HEK293 (cell line): Measurements from ENCODE around the gene NFIC.
A peak's percentile ranks its signal among the peaks of the same experiment; 100 is the strongest.

Experiments
- BCL11B ChIP-seq: fragments of 450-650 bp; formaldehyde crosslinking; IDR thresholded peaks from 2 replicates; pipeline ENCODE4 v1.5.1; 2016; ENCODE audit warnings: low read depth, missing biosample characterization, missing genetic modification characterization
- HOXD13 ChIP-seq: sonication (generic); formaldehyde crosslinking; IDR thresholded peaks from 2 replicates; pipeline ENCODE4 v1.8.0; 2022; ENCODE audit warnings: missing genetic modification reagents, borderline replicate concordance
- KLF10 ChIP-seq: fragments of 450-650 bp; IDR thresholded peaks from 2 replicates; pipeline ENCODE4 v1.5.1; 2018; ENCODE audit warnings: missing biosample characterization, mild to moderate bottlenecking, missing genetic modification characterization
- KLF16 ChIP-seq: fragments of 450-650 bp; formaldehyde crosslinking; IDR thresholded peaks from 2 replicates; pipeline ENCODE4 v1.5.1; 2017; ENCODE audit warnings: missing biosample characterization, missing genetic modification characterization
- KLF9 ChIP-seq: fragments of 450-650 bp; formaldehyde crosslinking; IDR thresholded peaks from 2 replicates; pipeline ENCODE4 v1.5.1; 2016; ENCODE audit warnings: missing biosample characterization, missing genetic modification characterization, low read depth
- OSR2 ChIP-seq: fragments of 450-650 bp; formaldehyde crosslinking; IDR thresholded peaks from 2 replicates; pipeline ENCODE4 v1.5.1; 2016; ENCODE audit warnings: missing biosample characterization, missing genetic modification characterization
- SP7 ChIP-seq: fragments of 450-650 bp; formaldehyde crosslinking; IDR thresholded peaks from 2 replicates; pipeline ENCODE4 v1.5.1; 2016; ENCODE audit warnings: missing biosample characterization, missing genetic modification characterization
- ZBTB20 ChIP-seq: fragments of 450-650 bp; formaldehyde crosslinking; IDR thresholded peaks from 2 replicates; pipeline ENCODE4 v1.5.1; 2016; ENCODE audit warnings: missing biosample characterization, missing genetic modification characterization
- ZFHX2 ChIP-seq: fragments of 450-650 bp; formaldehyde crosslinking; conservative IDR thresholded peaks from 2 replicates; pipeline ENCODE4 v1.5.1; 2016; ENCODE audit warnings: missing biosample characterization, missing genetic modification characterization
- ZNF19 ChIP-seq: fragments of 450-650 bp; formaldehyde crosslinking; IDR thresholded peaks from 2 replicates; pipeline ENCODE4; 2016; ENCODE audit warnings: missing biosample characterization, missing genetic modification characterization, low read depth
- ZNF394 ChIP-seq: fragments of 450-650 bp; formaldehyde crosslinking; IDR thresholded peaks from 2 replicates; pipeline ENCODE4 v1.5.1; 2016; ENCODE audit warnings: missing biosample characterization, missing genetic modification characterization, mild to moderate bottlenecking, moderate library complexity, borderline replicate concordance
- TF ChIP-seq, protein P1 (sequence below): fragments of 450-650 bp; formaldehyde crosslinking; IDR thresholded peaks from 2 replicates; pipeline ENCODE4 v1.5.1; 2016; ENCODE audit warnings: missing biosample characterization, missing genetic modification characterization
- TF ChIP-seq, protein P2 (sequence below): fragments of 450-650 bp; formaldehyde crosslinking; IDR thresholded peaks from 2 replicates; pipeline ENCODE4 v1.5.1; 2016; ENCODE audit warnings: missing biosample characterization, missing genetic modification characterization, low read depth
- TF ChIP-seq, protein P3 (sequence below): fragments of 450-650 bp; IDR thresholded peaks from 2 replicates; pipeline ENCODE4 v1.5.1; 2018; ENCODE audit warnings: missing biosample characterization, missing genetic modification characterization
- TF ChIP-seq, protein P4 (sequence below): fragments of 450-650 bp; formaldehyde crosslinking; conservative IDR thresholded peaks from 2 replicates; pipeline ENCODE4 v1.5.1; 2016; ENCODE audit warnings: low read depth, missing biosample characterization, missing genetic modification characterization
- TF ChIP-seq, protein P5 (sequence below): fragments of 450-650 bp; IDR thresholded peaks from 2 replicates; pipeline ENCODE4 v1.5.1; 2018; ENCODE audit warnings: missing biosample characterization, mild to moderate bottlenecking, missing genetic modification characterization
- TF ChIP-seq, protein P6 (sequence below): fragments of 450-650 bp; formaldehyde crosslinking; IDR thresholded peaks from 2 replicates; pipeline ENCODE4 v1.5.1; 2016; ENCODE audit warnings: missing biosample characterization, missing genetic modification characterization
- TF ChIP-seq, protein P7 (sequence below): fragments of 450-650 bp; formaldehyde crosslinking; IDR thresholded peaks from 2 replicates; pipeline ENCODE4 v1.5.1; 2016; ENCODE audit warnings: missing biosample characterization, missing genetic modification characterization

The NFIC gene

DNA sequence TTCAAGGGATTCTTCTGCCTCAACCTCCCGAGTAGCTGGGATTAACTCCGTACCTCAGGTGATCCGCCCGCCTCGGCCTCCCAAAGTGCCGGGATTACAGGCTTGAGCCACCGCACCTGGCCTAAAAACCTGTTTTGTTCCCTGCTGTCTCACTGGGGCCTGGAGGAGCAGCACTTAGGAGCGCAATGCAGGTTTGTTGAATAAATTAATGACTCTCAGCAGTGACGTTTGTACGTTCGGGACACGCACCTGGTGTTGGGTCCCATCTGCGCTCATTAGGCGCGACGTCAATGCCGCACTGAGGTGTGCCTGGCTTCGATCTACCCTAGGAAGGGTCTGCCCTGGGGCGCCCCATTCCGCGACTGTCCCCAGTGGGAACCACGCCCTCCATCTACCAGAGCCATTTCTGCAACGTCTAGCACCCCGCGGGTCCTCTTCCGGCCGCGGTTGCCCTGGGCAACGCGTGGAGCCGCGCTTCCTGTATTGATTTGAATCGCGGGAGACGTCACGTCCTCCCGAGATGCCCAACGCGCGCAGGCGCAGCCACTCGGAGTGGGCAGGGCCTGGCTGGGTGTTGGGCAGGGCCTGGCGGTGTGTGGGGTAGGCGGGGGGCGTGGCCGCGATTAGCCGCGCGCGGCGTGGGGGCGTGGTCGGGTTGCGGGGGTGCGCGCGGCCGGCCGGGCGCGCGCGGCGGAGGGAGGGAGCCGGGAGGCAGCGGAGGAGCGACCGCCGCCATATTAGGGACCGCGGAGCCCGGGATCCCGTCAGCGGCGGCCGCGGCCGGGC, 139.4 kb downstream of the NFIC start, which contains the start of gene FZR1 (continued):
- TF ChIP-seq KLF16 (tag by site-specific recombination) (peak; percentile 63; the same call in 1 of the 2 replicates), SP7 (tag by site-specific recombination) (peak; percentile 59; the same call in 1 of the 2 replicates), KLF10 (tag by site-specific recombination) (peak; percentile 78; the same call in 1 of the 2 replicates), BCL11B (tag by site-specific recombination) (peak; percentile 14; the same call in 1 of the 2 replicates), HOXD13 (CRISPR knock-in tag) (no peak), ZNF19 (no peak), ZNF394 (tag by site-specific recombination) (peak; percentile 48; the same call in 1 of the 2 replicates), ZBTB20 (tag by site-specific recombination) (peak; percentile 8; the same call in 1 of the 2 replicates), OSR2 (0 out of 2 replicates have a peak, but pooled peaks have one; percentile 2), ZFHX2 (peak; percentile 39), KLF9 (tag by site-specific recombination) (peak; percentile 97)
- TF ChIP-seq, protein P1, sequence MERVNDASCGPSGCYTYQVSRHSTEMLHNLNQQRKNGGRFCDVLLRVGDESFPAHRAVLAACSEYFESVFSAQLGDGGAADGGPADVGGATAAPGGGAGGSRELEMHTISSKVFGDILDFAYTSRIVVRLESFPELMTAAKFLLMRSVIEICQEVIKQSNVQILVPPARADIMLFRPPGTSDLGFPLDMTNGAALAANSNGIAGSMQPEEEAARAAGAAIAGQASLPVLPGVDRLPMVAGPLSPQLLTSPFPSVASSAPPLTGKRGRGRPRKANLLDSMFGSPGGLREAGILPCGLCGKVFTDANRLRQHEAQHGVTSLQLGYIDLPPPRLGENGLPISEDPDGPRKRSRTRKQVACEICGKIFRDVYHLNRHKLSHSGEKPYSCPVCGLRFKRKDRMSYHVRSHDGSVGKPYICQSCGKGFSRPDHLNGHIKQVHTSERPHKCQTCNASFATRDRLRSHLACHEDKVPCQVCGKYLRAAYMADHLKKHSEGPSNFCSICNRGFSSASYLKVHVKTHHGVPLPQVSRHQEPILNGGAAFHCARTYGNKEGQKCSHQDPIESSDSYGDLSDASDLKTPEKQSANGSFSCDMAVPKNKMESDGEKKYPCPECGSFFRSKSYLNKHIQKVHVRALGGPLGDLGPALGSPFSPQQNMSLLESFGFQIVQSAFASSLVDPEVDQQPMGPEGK (tag by site-specific recombination), result 0 out of 2 replicates have a peak, but pooled peaks have one; percentile 36
- TF ChIP-seq, protein P2, sequence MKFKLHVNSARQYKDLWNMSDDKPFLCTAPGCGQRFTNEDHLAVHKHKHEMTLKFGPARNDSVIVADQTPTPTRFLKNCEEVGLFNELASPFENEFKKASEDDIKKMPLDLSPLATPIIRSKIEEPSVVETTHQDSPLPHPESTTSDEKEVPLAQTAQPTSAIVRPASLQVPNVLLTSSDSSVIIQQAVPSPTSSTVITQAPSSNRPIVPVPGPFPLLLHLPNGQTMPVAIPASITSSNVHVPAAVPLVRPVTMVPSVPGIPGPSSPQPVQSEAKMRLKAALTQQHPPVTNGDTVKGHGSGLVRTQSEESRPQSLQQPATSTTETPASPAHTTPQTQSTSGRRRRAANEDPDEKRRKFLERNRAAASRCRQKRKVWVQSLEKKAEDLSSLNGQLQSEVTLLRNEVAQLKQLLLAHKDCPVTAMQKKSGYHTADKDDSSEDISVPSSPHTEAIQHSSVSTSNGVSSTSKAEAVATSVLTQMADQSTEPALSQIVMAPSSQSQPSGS (tag by site-specific recombination), result peak; percentile 28; the same call in 1 of the 2 replicates
- TF ChIP-seq, protein P3, sequence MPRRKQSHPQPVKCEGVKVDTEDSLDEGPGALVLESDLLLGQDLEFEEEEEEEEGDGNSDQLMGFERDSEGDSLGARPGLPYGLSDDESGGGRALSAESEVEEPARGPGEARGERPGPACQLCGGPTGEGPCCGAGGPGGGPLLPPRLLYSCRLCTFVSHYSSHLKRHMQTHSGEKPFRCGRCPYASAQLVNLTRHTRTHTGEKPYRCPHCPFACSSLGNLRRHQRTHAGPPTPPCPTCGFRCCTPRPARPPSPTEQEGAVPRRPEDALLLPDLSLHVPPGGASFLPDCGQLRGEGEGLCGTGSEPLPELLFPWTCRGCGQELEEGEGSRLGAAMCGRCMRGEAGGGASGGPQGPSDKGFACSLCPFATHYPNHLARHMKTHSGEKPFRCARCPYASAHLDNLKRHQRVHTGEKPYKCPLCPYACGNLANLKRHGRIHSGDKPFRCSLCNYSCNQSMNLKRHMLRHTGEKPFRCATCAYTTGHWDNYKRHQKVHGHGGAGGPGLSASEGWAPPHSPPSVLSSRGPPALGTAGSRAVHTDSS, result no peak
- TF ChIP-seq, protein P4, sequence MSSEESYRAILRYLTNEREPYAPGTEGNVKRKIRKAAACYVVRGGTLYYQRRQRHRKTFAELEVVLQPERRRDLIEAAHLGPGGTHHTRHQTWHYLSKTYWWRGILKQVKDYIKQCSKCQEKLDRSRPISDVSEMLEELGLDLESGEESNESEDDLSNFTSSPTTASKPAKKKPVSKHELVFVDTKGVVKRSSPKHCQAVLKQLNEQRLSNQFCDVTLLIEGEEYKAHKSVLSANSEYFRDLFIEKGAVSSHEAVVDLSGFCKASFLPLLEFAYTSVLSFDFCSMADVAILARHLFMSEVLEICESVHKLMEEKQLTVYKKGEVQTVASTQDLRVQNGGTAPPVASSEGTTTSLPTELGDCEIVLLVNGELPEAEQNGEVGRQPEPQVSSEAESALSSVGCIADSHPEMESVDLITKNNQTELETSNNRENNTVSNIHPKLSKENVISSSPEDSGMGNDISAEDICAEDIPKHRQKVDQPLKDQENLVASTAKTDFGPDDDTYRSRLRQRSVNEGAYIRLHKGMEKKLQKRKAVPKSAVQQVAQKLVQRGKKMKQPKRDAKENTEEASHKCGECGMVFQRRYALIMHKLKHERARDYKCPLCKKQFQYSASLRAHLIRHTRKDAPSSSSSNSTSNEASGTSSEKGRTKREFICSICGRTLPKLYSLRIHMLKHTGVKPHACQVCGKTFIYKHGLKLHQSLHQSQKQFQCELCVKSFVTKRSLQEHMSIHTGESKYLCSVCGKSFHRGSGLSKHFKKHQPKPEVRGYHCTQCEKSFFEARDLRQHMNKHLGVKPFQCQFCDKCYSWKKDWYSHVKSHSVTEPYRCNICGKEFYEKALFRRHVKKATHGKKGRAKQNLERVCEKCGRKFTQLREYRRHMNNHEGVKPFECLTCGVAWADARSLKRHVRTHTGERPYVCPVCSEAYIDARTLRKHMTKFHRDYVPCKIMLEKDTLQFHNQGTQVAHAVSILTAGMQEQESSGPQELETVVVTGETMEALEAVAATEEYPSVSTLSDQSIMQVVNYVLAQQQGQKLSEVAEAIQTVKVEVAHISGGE, result peak; percentile 81
- TF ChIP-seq, protein P5, sequence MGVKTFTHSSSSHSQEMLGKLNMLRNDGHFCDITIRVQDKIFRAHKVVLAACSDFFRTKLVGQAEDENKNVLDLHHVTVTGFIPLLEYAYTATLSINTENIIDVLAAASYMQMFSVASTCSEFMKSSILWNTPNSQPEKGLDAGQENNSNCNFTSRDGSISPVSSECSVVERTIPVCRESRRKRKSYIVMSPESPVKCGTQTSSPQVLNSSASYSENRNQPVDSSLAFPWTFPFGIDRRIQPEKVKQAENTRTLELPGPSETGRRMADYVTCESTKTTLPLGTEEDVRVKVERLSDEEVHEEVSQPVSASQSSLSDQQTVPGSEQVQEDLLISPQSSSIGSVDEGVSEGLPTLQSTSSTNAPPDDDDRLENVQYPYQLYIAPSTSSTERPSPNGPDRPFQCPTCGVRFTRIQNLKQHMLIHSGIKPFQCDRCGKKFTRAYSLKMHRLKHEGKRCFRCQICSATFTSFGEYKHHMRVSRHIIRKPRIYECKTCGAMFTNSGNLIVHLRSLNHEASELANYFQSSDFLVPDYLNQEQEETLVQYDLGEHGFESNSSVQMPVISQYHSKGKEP, result no peak
- TF ChIP-seq, protein P6, sequence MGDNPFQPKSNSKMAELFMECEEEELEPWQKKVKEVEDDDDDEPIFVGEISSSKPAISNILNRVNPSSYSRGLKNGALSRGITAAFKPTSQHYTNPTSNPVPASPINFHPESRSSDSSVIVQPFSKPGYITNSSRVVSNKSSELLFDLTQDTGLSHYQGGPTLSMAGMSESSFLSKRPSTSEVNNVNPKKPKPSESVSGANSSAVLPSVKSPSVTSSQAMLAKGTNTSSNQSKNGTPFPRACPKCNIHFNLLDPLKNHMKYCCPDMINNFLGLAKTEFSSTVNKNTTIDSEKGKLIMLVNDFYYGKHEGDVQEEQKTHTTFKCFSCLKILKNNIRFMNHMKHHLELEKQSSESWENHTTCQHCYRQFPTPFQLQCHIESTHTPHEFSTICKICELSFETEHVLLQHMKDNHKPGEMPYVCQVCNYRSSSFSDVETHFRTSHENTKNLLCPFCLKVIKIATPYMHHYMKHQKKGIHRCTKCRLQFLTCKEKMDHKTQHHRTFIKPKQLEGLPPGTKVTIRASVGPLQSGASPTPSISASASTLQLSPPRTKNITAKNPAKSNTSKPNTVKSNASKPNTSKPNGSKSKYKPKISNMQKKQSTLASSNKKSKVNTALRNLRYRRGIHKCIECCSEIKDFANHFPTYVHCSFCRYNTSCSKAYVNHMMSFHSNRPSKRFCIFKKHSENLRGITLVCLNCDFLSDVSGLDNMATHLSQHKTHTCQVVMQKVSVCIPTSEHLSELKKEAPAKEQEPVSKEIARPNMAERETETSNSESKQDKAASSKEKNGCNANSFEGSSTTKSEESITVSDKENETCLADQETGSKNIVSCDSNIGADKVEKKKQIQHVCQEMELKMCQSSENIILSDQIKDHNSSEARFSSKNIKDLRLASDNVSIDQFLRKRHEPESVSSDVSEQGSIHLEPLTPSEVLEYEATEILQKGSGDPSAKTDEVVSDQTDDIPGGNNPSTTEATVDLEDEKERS, result no peak
- TF ChIP-seq, protein P7, sequence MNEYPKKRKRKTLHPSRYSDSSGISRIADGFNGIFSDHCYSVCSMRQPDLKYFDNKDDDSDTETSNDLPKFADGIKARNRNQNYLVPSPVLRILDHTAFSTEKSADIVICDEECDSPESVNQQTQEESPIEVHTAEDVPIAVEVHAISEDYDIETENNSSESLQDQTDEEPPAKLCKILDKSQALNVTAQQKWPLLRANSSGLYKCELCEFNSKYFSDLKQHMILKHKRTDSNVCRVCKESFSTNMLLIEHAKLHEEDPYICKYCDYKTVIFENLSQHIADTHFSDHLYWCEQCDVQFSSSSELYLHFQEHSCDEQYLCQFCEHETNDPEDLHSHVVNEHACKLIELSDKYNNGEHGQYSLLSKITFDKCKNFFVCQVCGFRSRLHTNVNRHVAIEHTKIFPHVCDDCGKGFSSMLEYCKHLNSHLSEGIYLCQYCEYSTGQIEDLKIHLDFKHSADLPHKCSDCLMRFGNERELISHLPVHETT (tag by site-specific recombination), result 0 out of 2 replicates have a peak, but pooled peaks have one; percentile 44
